NCI-H146 (cell line): Measurements from ENCODE around the gene SMIM11.
"Not testable (repeated sequence)": the region's sequence is repeated elsewhere in the genome, so short reads cannot be mapped to it uniquely, and the experiment has no call there.

Source experiments
- DNase-seq: peaks from one replicate; lab custom pipeline; 2025; lab: John Stamatoyannopoulos, UW

SMIM11 gene

DNA sequence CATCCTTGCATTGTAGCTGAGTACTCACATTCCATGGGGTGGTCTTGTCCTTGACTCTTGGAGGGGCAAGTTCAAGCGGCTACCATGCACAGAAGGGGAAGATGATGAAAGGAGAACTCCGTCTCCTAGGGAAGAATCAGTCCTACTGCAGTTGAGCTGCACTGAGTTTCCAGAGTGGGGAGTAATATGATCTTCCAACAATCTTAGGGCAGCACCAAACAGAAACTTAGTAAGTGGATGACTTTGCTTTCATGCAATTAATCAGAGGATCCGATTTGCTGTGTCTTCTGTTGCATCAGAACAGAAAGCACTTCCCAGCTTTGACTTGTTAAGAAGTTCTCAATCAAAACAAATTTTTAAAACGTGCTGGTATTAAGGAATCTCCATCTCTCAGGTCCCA lies 48.5 kb downstream of the SMIM11 start, which contains the start of gene SMIM34:
Gene SMIM34 (minus strand): TSS at position 147 of the 400 bp plus-strand sequence. CDS start 112 bp downstream, at position 35.
- DNase-seq = not testable (repeated sequence)

DNA sequence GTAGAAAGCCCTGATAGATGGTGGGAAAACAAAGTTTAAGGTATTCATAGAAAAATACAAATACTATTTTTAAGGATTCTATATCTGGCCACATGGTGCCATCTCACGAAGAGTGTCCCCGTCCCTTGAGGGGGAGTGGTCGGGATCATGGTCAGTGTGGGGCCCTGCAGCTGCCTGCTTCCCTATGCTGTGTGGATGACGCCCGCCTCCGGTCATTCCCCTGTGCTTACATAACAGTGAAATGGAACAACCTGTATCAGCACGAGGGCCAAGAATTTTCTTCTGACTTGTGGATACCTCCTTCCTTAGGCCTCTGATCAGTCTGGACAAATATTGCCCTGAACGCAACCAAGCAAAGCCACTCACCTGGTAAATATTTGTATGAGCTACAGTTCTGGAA lies 52.0 kb downstream of the SMIM11 start:
- not testable (repeated sequence) for DNase-seq

DNA sequence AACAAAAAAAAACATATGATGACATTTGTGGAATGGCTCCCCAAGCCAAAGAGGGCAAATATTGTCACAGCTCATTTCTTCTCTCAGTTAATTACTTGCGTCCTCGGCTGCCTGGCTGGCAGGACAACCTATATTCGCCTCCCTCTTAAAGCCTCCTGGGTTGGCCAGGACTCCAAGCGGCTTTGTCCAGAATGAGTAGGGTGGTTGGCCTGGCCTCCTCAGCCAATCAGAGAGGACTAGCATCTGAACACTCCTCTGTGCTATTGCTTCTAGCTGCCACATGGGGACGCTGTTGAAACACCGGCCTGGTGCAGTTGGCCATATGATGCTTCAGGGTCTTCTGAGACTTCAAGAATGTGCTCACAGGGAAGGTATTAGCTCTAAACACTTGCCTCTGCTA lies 53.1 kb downstream of the SMIM11 start:
- DNase-seq = not testable (repeated sequence)

DNA sequence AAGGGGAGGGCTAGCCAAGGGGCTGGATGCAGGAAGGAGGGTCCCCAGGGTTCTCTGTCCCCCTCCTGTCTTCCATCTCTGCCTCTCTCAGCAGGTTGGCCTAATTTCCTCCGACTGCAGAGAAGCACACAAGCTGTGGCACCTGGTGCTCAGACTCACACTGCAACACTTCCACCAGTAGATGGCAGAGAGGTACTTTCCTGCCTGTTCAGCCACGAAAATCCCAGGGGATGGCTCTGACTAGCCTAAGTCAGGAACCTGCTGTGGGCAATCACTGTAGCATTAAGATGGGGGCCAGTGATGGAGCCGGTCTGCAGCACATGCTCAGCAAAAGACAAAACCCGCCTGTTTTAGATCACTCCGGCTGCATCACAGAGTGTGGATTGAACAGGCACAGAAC lies 54.4 kb downstream of the SMIM11 start:
- DNase-seq = not testable (repeated sequence)
